Measurements from ENCODE around the gene BMP3.

BMP3 gene

DNA sequence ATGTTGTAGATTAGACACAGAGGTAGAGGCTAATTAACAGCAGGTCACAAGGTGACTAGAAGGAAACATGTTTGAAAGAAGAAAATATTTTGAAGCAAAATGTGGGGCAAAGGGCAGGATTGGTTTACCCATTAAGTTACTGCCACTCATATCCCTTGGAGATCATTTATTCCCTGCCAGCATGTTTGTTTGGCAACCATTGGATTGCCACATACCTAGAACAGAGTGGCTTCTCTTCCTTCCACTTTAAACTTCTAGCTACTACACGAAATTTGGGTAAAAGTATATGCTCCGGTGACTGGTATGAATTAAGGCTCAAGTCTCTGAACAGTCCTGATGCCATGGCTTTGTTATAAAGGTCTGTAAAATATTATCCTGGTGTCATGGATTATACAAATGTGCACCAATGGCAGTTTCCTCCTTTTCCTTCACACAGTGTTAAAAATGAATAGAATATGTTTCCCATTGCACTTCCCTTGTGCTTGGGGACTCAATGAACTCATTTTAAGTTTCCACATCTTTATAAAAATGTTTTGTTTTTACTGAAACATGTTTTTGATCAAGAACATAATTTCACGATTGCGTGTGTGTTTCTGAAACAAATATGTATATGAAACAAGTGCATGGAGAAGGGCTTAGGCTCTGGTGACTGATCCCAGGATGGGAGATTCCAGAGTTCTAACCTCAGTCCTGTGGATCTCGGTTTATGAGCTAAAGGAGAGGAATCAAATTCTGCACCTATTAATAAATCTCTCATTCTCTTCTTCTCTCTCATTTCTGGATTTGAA lies 12.3 kb downstream of the BMP3 start:
- peaks cover 0 to 6% (median 3%) of the 10 kb centered on the region in 5 experiments for H3K27me3 ChIP-seq (replicated peaks in 2 of 5; ENCODE audit: control insufficient read depth in 4 of 5, insufficient read depth in 5 of 5, low read length in 4 of 5)
- H3K27ac ChIP-seq (ENCODE audit: insufficient read depth in 1 of 2, low read depth in 1 of 2, low read length in 2 of 2, poor library complexity in 1 of 2, severe bottlenecking in 2 of 2): no peak overlapping the region
- H3K36me3 ChIP-seq (ENCODE audit: control insufficient read depth in 4 of 4, insufficient read depth in 4 of 4, low read length in 3 of 4): no peaks in the 10 kb centered on the region
- H3K4me1 ChIP-seq (ENCODE audit: control extremely low read depth in 1 of 4, control insufficient read depth in 4 of 4, insufficient read depth in 4 of 4, low read length in 3 of 4): peaks cover 0 to 2% (median 0%) of the 10 kb centered on the region in 4 experiments
- CTCF ChIA-PET: interaction anchor here (0.6 to 2.0 kb wide), 5 partner anchors 10 to 822 kb away, joined by 3 to 7 read pairs (median 4); no protein-coding TSS in a partner anchor
- H3K9me3 ChIP-seq (ENCODE audit: control extremely low read depth in 1 of 5, control insufficient read depth in 4 of 5, insufficient read depth in 2 of 5, low read depth in 1 of 5, low read length in 4 of 5): no peaks in the 10 kb centered on the region
- DNase-seq: no peak
- POLR2A ChIA-PET: no interaction called here
- no CpG with 5 or more reads among the region's 5 CpGs for WGBS (ENCODE audit: insufficient coverage)
- H3K4me3 ChIP-seq (ENCODE audit: control insufficient read depth in 1 of 7, extremely low read depth in 1 of 7, insufficient read depth in 4 of 7, low read depth in 2 of 7, low read length in 6 of 7): no peak overlapping the region

DNA sequence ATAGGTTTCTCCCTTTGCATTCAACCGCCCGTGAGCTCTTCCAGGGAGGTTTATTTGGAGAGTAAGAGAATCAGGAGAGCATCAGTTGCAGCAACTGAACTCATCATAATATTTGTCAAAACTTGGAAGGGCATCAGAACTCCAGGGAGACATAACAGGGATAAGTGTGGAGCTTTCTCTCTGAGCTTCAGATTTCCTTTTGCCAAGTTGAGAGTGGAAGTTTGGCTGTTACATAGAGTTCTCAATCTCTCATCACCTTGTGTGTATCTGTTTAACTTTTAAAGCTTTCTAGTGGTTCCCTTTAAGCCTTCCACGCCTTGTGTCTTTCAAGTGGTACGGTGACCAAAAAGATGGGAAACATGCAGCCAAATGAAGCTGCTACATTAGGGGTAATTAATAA lies 18.8 kb downstream of the BMP3 start:
- Histone ChIP-seq H3K4me3 (ENCODE audit: control insufficient read depth in 1 of 7, extremely low read depth in 1 of 7, insufficient read depth in 4 of 7, low read depth in 2 of 7, low read length in 6 of 7) (no peak overlapping the region), H3K27ac (ENCODE audit: insufficient read depth in 1 of 2, low read depth in 1 of 2, low read length in 2 of 2, poor library complexity in 1 of 2, severe bottlenecking in 2 of 2) (no peak overlapping the region), H3K9me3 (ENCODE audit: control extremely low read depth in 1 of 5, control insufficient read depth in 4 of 5, insufficient read depth in 2 of 5, low read depth in 1 of 5, low read length in 4 of 5) (no peaks in the 10 kb centered on the region), H3K4me1 (ENCODE audit: control extremely low read depth in 1 of 4, control insufficient read depth in 4 of 4, insufficient read depth in 4 of 4, low read length in 3 of 4) (peaks cover 0 to 2% (median 0%) of the 10 kb centered on the region in 4 experiments), H3K27me3 (replicated peaks in 2 of 5; ENCODE audit: control insufficient read depth in 4 of 5, insufficient read depth in 5 of 5, low read length in 4 of 5) (peaks cover 0 to 1% (median 0%) of the 10 kb centered on the region in 5 experiments), H3K36me3 (ENCODE audit: control insufficient read depth in 4 of 4, insufficient read depth in 4 of 4, low read length in 3 of 4) (no peaks in the 10 kb centered on the region)
- 100% methylated on average over 2 of the region's 4 CpGs for WGBS (ENCODE audit: insufficient coverage)
- POLR2A ChIA-PET: no interaction called here
- CTCF ChIA-PET: interaction anchor here (0.6 to 1.6 kb wide), 4 partner anchors 19 to 798 kb away, joined by 3 to 5 read pairs (median 4); partner anchors contain the start of gene BMP3
- DNase-seq: no peak

DNA sequence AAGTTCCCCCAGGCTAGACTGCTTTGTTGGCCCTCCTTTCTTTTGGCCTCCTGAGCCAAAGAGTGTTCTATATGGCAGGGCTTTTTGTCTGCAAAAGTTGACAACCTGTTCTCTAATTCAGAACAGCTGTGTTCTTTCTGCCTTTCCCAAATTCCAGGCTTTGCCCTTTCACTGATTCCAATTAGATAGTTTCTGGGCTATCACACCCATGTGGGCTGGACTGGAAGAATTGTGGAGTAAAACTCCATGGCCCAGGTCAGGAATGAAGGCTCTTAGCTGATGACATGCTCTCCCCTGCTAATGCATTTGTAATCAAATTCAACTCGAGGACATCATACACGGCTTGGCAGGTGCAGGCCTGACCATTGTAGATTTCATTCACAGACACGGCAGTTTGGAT lies 19.4 kb downstream of the BMP3 start:
- Histone ChIP-seq H3K36me3 (ENCODE audit: control insufficient read depth in 4 of 4, insufficient read depth in 4 of 4, low read length in 3 of 4) (no peaks in the 10 kb centered on the region), H3K4me1 (ENCODE audit: control extremely low read depth in 1 of 4, control insufficient read depth in 4 of 4, insufficient read depth in 4 of 4, low read length in 3 of 4) (peaks cover 0 to 2% (median 0%) of the 10 kb centered on the region in 4 experiments), H3K27me3 (replicated peaks in 2 of 5; ENCODE audit: control insufficient read depth in 4 of 5, insufficient read depth in 5 of 5, low read length in 4 of 5) (peaks cover 0 to 1% (median 0%) of the 10 kb centered on the region in 5 experiments), H3K27ac (ENCODE audit: insufficient read depth in 1 of 2, low read depth in 1 of 2, low read length in 2 of 2, poor library complexity in 1 of 2, severe bottlenecking in 2 of 2) (no peak overlapping the region), H3K9me3 (ENCODE audit: control extremely low read depth in 1 of 5, control insufficient read depth in 4 of 5, insufficient read depth in 2 of 5, low read depth in 1 of 5, low read length in 4 of 5) (no peaks in the 10 kb centered on the region), H3K4me3 (ENCODE audit: control insufficient read depth in 1 of 7, extremely low read depth in 1 of 7, insufficient read depth in 4 of 7, low read depth in 2 of 7, low read length in 6 of 7) (no peak overlapping the region)
- 97% methylated on average over 3 of the region's 3 CpGs for WGBS (ENCODE audit: insufficient coverage)
- CTCF ChIA-PET: interaction anchor here (1.8 kb wide), 1 partner anchor 18 kb away, joined by 5 read pairs; no protein-coding TSS in a partner anchor
- POLR2A ChIA-PET: interaction anchor here (0.6 kb wide), 1 partner anchor 19 kb away, joined by 4 read pairs; no protein-coding TSS in a partner anchor
- DNase-seq: no peak

DNA sequence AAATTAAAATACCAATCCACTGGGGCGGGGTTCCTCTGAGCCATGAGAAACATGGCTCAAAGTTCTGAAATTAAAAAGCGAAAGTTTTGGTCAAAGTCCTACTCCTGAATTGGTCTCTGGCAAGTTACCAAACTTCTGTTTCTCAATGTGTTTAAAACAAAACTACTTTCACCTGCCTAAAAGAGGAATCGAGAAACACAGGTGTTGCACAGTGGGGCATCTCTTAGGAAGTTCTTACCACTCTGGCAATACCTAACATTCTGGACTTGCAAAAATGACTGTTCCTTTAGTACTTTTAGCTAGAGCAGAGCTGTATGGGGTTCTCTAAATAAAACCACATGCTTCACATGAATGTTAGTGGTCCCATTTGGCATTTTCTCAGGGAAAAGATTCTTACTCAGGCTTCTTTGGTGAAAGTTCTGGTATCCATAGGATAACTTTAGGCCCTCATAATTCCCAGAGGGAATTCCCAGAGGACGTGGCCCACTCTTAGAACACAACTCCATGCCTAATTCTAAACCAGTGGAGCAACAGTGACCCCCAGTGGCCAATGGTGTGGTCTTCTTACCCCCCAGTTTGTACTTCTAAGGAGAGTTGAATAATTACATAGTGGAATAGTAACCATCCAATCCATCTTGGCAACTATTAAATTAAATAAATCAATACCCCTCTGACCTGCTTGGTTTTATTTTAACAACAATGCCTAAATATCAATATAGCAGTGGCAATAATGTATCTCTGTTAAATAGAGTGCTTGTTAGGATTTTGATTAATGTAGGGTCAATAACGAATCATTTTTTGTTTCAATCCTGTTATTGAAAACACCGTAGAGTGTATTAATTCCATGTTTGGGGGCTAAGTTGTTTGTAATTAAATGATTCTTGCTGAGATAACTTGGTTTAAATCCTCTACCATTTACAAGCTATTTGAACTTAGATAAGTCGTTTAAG lies 21.9 kb downstream of the BMP3 start:
- Histone ChIP-seq H3K9me3 (ENCODE audit: control extremely low read depth in 1 of 5, control insufficient read depth in 4 of 5, insufficient read depth in 2 of 5, low read depth in 1 of 5, low read length in 4 of 5) (no peaks in the 10 kb centered on the region), H3K27ac (ENCODE audit: insufficient read depth in 1 of 2, low read depth in 1 of 2, low read length in 2 of 2, poor library complexity in 1 of 2, severe bottlenecking in 2 of 2) (no peak overlapping the region), H3K27me3 (replicated peaks in 2 of 5; ENCODE audit: control insufficient read depth in 4 of 5, insufficient read depth in 5 of 5, low read length in 4 of 5) (no peaks in the 10 kb centered on the region), H3K4me3 (ENCODE audit: control insufficient read depth in 1 of 7, extremely low read depth in 1 of 7, insufficient read depth in 4 of 7, low read depth in 2 of 7, low read length in 6 of 7) (no peak overlapping the region), H3K36me3 (ENCODE audit: control insufficient read depth in 4 of 4, insufficient read depth in 4 of 4, low read length in 3 of 4) (no peaks in the 10 kb centered on the region), H3K4me1 (ENCODE audit: control extremely low read depth in 1 of 4, control insufficient read depth in 4 of 4, insufficient read depth in 4 of 4, low read length in 3 of 4) (peaks cover 0 to 2% (median 0%) of the 10 kb centered on the region in 4 experiments)
- ChIA-PET POLR2A (interaction anchor here (0.6 kb wide), 1 partner anchor 1923 kb away, joined by 3 read pairs; no protein-coding TSS in a partner anchor), CTCF (interaction anchor here (1.0 to 2.6 kb wide), 8 partner anchors 12 to 832 kb away, joined by 3 to 14 read pairs (median 5); partner anchors contain the start of gene BMP3)
- WGBS (ENCODE audit: insufficient coverage): 75% methylated on average over 4 of the region's 7 CpGs
- DNase-seq: peak; percentile 56 to 73 (median 61)

DNA sequence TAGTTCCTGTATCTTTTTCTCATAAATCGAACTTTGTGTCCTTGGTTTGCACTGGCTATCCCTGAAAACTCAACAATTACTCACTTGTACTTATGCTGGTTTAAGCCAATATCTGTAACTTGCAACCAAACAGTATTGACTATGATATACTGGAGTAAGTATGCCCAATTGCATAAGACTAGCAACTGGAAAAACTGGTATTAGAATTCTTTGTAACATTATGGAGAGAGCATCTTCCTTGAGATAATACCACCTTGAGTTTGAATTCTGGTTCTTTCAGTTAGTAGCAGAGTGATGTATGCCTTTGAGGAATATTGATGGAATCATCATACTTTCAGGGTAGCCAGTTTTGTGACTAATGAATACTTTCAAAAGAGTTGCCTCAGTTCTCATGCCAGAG lies 28.1 kb downstream of the BMP3 start:
- H3K36me3 ChIP-seq (ENCODE audit: control insufficient read depth in 4 of 4, insufficient read depth in 4 of 4, low read length in 3 of 4): no peaks in the 10 kb centered on the region
- CTCF ChIA-PET: interaction anchor here (2.2 kb wide), 1 partner anchor 11 kb away, joined by 5 read pairs; no protein-coding TSS in a partner anchor
- WGBS (ENCODE audit: insufficient coverage): no CpG with 5 or more reads among the region's 1 CpG
- H3K27ac ChIP-seq (ENCODE audit: insufficient read depth in 1 of 2, low read depth in 1 of 2, low read length in 2 of 2, poor library complexity in 1 of 2, severe bottlenecking in 2 of 2): no peak overlapping the region
- H3K9me3 ChIP-seq (ENCODE audit: control extremely low read depth in 1 of 5, control insufficient read depth in 4 of 5, insufficient read depth in 2 of 5, low read depth in 1 of 5, low read length in 4 of 5): no peaks in the 10 kb centered on the region
- POLR2A ChIA-PET: no interaction called here
- H3K4me1 ChIP-seq (ENCODE audit: control extremely low read depth in 1 of 4, control insufficient read depth in 4 of 4, insufficient read depth in 4 of 4, low read length in 3 of 4): no peaks in the 10 kb centered on the region
- no peak for DNase-seq
- H3K27me3 ChIP-seq (replicated peaks in 2 of 5; ENCODE audit: control insufficient read depth in 4 of 5, insufficient read depth in 5 of 5, low read length in 4 of 5): no peaks in the 10 kb centered on the region
- H3K4me3 ChIP-seq (ENCODE audit: control insufficient read depth in 1 of 7, extremely low read depth in 1 of 7, insufficient read depth in 4 of 7, low read depth in 2 of 7, low read length in 6 of 7): no peak overlapping the region

DNA sequence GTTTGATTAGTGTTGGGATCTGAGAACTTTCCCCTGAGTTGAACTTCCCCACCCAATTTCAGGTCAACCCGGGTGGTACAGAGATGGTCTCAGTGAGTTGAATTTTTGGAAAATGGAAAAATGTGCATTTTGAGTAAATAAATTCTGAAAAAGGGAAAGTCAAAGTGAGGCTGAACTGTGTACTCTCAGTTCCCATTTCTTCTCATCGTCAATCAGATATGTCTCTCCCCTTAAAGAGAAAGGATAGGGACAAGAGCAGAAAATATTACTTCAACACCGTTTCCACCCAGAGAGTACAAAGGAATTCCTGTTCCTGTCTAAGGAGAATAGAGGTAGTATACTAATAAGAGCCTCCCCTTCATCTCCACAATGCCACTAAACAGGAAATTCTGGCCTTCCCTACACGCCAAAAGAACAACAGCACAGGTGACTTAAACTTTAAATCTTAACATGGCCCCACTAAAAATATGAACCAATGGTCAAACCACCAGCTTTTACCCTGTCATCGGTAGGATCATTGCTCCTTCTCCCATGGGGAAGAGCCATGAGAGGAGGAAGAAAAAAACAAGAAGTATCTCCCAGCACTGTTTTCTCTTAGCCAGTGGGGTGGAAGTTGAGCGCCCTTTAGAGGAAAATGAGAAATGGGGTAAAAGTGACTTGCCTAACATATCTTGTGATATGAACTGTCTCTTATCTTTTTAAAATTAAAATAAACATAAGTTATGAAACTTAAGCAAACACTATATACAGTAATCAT lies 30.3 kb downstream of the BMP3 start:
- no peak overlapping the region for H3K4me3 ChIP-seq (ENCODE audit: control insufficient read depth in 1 of 7, extremely low read depth in 1 of 7, insufficient read depth in 4 of 7, low read depth in 2 of 7, low read length in 6 of 7)
- ChIA-PET POLR2A (no interaction called here), CTCF (no interaction called here)
- no peaks in the 10 kb centered on the region for H3K4me1 ChIP-seq (ENCODE audit: control extremely low read depth in 1 of 4, control insufficient read depth in 4 of 4, insufficient read depth in 4 of 4, low read length in 3 of 4)
- H3K27ac ChIP-seq (ENCODE audit: insufficient read depth in 1 of 2, low read depth in 1 of 2, low read length in 2 of 2, poor library complexity in 1 of 2, severe bottlenecking in 2 of 2): no peak overlapping the region
- no peak for DNase-seq
- H3K27me3 ChIP-seq (replicated peaks in 2 of 5; ENCODE audit: control insufficient read depth in 4 of 5, insufficient read depth in 5 of 5, low read length in 4 of 5): no peaks in the 10 kb centered on the region
- 80% methylated on average over 1 of the region's 6 CpGs for WGBS (ENCODE audit: insufficient coverage)
- H3K36me3 ChIP-seq (ENCODE audit: control insufficient read depth in 4 of 4, insufficient read depth in 4 of 4, low read length in 3 of 4): no peaks in the 10 kb centered on the region
- H3K9me3 ChIP-seq (ENCODE audit: control extremely low read depth in 1 of 5, control insufficient read depth in 4 of 5, insufficient read depth in 2 of 5, low read depth in 1 of 5, low read length in 4 of 5): no peaks in the 10 kb centered on the region
